GM13977 (cell line): Measurements from ENCODE around the gene ISYNA1.

Source experiments
- DNase-seq: peaks from one replicate; pipeline ENCODE4 v3.0.0; 2012; ENCODE audit warnings: low spot score
- CTCF ChIP-seq: IDR thresholded peaks from 2 replicates; pipeline ENCODE4 v1.5.1; 2012; ENCODE audit warnings: mild to moderate bottlenecking, control low read depth; ENCODE audit not compliant: insufficient read depth; ENCODE audit errors: extremely low read depth, missing control alignments
- in situ Hi-C: fragments of 300-500 bp; cut with MboI; formaldehyde crosslinking; loops from one replicate; pipeline ENCODE4 v1.12.0; 2022; ENCODE audit warnings: low sequenced_read_pairs, low pct_unique_long_range_greater_than_20kb, mixed read lengths, inconsistent platforms; ENCODE audit not compliant: unreplicated experiment

The ISYNA1 gene

DNA sequence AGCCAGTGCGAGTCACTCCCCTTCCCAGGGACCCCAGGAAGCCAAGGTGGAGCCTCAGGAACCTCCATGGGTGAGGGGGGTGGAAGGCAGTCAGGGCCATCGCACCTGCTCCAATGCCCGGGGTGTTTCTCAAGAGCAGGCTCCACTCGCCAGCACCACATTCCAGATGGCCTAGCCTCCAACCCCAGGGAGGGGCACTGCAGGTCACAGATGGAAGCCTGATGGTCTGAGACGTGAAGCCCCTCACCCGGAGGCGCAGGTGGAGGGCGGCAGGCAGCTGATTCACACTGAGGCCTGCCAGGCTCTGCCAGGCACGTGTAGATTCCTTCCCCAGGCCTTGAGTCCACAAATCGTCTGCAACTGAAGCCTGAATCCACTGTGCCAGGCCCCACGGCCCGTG is 23.0 kb upstream of the ISYNA1 start:
- in situ Hi-C loops, result no loop called here
- no peak for TF ChIP-seq CTCF
- DNase-seq, result no peak

- in situ Hi-C loops, result no loop called here
- no peak for DNase-seq
- TF ChIP-seq CTCF, result no peak
Measured at GRCh38 chr19:18457483-18458331, 19.8 kb upstream of the ISYNA1 start.

DNA sequence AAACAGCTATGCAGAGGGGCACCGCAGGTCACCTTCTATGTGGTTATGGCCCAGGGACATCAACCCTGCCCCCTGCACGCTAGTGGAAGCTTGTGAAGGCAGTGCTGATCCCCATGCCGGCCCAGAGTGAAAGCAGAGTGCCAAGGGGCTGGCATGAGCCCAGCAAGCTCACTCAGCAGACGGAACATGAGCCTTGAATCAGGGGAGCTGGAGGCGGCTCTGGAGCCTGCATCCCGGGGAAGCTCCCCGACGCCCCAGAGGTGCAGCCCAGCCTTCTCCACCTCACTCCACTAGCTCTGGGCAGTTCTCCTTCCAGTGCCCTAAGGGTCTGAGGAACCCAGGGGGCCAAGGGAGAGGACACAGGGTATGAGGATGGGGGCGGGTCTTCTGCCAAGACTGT is 19.0 kb upstream of the ISYNA1 start:
- no peak for TF ChIP-seq CTCF
- in situ Hi-C loops, result no loop called here
- DNase-seq, result no peak

DNA sequence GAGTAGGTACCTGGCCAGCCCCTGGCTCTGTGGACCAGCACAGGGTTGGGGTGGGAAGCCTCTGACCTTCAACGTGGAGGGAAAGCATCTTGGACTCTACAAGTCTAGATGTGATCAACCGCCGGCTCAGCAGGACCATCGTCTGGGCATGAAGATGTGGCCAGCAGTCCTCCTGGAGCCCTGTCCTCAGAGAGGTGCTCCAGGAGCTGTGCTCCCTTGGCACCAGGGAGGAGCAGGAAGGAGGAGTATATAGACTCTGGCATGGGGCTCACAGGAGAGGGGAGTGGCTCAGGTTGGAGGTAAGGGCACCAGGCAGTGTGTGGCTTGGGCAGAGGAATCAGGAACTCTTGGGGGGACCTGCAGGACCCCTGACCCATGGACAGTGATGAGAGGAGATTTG is 18.3 kb upstream of the ISYNA1 start:
- in situ Hi-C loops, result no loop called here
- DNase-seq, result no peak
- TF ChIP-seq CTCF, result no peak

- in situ Hi-C loops, result no loop called here
- DNase-seq, result no peak
- TF ChIP-seq CTCF, result no peak
Measured at GRCh38 chr19:18453269-18454024, 15.5 kb upstream of the ISYNA1 start.

GRCh38 chr19:18452386-18452785 is 14.5 kb upstream of the ISYNA1 start:
- TF ChIP-seq CTCF, result no peak
- no peak for DNase-seq
- in situ Hi-C loops, result no loop called here
